Measurements from ENCODE around the gene TRAF7.

GRCh38 chr16:2152695-2153506, 2.7 kb upstream of the TRAF7 start:
- 0 out of 2 replicates have a peak, but pooled peaks have one; percentile 42 for TF ChIP-seq CTCF (conservative IDR thresholded peaks at IDR 0.05; ENCODE audit: low read length)
- no peak for TF ChIP-seq EZH2phosphoT487 (IDR thresholded peaks at IDR 0.05; ENCODE audit: borderline replicate concordance, low read depth, low read length)
